Nephron progenitor cell (in vitro differentiated cells): ENCODE data around the gene JMJD1C.
A peak's percentile ranks its signal among the peaks of the same experiment; 100 is the strongest.

Experiments used
- DNase-seq: peaks from one replicate; pipeline ENCODE4 v3.0.0; 2021
- H3K27ac Mint-ChIP-seq: 2 replicates; pipeline ENCODE4 v1.8.0; 2021; ENCODE audit warnings: mild to moderate bottlenecking, moderate library complexity, mixed read lengths
- H3K27me3 Mint-ChIP-seq: 2 replicates; pipeline ENCODE4 v1.8.0; 2021; ENCODE audit warnings: mild to moderate bottlenecking, low read depth, mixed read lengths; ENCODE audit not compliant: poor library complexity
- H3K36me3 Mint-ChIP-seq: 2 replicates; pipeline ENCODE4 v1.8.0; 2021; ENCODE audit warnings: low read depth, mixed read lengths
- H3K4me1 Mint-ChIP-seq: 2 replicates; pipeline ENCODE4 v1.8.0; 2021; ENCODE audit warnings: mixed read lengths
- H3K4me3 Mint-ChIP-seq: 2 replicates; pipeline ENCODE4 v1.8.0; 2021; ENCODE audit warnings: mild to moderate bottlenecking, moderate library complexity, mixed read lengths
- H3K9me3 Mint-ChIP-seq: 2 replicates; pipeline ENCODE4 v1.8.0; 2021; ENCODE audit warnings: mild to moderate bottlenecking, moderate library complexity, mixed read lengths
- TF ChIP-seq, protein P1 (sequence below): fragments of 200-600 bp; sonication (generic); IDR thresholded peaks from 2 replicates; pipeline ENCODE4 v1.5.0; 2021; ENCODE audit warnings: antibody characterized with exemption

JMJD1C gene

DNA sequence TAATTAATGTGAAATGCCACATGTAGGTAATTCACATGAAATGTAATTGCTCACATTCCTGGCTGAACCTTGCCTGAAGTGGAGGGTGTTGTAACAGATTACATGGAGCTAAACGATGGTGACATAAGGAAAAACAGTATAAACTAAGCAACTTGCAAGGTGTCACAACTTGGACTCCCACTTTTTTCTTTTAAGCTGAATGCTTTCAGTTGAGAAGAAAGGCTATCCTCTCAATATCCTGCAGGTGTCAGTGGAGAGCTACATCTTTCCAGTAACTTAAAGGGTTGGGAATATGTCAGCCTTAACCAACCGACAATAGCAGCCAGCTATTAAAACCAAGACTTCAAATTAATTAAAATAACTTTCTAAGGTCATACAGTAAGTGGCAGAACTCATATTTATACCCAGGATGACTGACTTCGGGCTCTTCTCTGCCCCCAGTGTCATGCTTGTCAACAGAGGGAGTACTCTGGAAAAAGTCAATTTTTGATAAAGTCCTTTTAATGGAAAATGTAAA, 299.0 kb downstream of the JMJD1C start:
- Mint-ChIP-seq H3K36me3 (peaks cover 33% of the 10 kb centered on the region), H3K4me1 (peaks cover 7% of the 10 kb centered on the region), H3K4me3 (no peak overlapping the region), H3K9me3 (no peaks in the 10 kb centered on the region), H3K27ac (no peak overlapping the region), H3K27me3 (no peaks in the 10 kb centered on the region)
- peak; percentile 20 for DNase-seq
- TF ChIP-seq, protein P1, sequence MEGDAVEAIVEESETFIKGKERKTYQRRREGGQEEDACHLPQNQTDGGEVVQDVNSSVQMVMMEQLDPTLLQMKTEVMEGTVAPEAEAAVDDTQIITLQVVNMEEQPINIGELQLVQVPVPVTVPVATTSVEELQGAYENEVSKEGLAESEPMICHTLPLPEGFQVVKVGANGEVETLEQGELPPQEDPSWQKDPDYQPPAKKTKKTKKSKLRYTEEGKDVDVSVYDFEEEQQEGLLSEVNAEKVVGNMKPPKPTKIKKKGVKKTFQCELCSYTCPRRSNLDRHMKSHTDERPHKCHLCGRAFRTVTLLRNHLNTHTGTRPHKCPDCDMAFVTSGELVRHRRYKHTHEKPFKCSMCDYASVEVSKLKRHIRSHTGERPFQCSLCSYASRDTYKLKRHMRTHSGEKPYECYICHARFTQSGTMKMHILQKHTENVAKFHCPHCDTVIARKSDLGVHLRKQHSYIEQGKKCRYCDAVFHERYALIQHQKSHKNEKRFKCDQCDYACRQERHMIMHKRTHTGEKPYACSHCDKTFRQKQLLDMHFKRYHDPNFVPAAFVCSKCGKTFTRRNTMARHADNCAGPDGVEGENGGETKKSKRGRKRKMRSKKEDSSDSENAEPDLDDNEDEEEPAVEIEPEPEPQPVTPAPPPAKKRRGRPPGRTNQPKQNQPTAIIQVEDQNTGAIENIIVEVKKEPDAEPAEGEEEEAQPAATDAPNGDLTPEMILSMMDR, result peak; percentile 74

DNA sequence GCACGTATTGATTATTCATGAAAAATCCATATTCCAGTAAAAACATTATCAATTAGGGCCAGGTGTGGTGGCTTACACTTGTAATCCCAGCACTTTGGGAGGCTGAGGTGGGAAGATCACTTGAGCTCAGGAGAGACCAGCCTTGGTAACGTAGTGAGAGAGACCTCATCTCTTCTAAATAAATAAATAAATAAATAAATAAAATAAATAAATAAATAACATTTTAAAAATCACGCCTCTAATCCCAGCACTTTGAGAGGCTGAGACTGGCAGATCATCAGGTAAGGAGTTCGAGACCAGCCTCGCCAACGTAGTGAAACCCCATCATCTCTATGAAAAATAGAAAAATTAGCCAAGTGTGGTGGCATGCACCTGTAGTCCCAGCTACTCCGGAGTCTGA, 300.5 kb downstream of the JMJD1C start:
- Mint-ChIP-seq H3K4me1 (peaks cover 7% of the 10 kb centered on the region), H3K27me3 (no peaks in the 10 kb centered on the region), H3K36me3 (peaks cover 18% of the 10 kb centered on the region), H3K4me3 (no peak overlapping the region), H3K9me3 (no peaks in the 10 kb centered on the region), H3K27ac (no peak overlapping the region)
- TF ChIP-seq, protein P1, result no peak
- DNase-seq, result no peak

DNA sequence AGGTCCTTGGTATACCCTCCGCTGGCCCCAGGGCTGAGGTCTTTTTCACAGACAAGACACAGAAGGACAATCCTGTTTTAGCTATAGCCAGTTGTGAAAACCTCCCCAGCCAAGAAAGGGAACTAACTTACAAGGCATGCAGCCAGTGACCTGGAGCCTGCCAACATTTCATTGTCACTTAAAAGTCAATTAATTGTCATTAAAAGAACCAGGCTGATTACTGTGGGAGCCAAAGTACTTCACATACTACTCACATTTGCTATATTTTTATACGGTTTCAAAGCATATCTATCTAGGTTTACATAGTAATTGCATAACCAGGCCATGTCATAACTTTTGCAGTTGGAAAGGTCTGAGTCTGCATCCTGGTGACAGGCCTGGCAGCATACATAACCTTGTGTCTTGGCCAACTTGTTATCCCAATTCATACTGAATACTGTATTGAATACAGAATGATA, 301.6 kb downstream of the JMJD1C start:
- Mint-ChIP-seq H3K27me3 (no peaks in the 10 kb centered on the region), H3K9me3 (no peaks in the 10 kb centered on the region), H3K4me1 (peaks cover 7% of the 10 kb centered on the region), H3K36me3 (peaks cover 14% of the 10 kb centered on the region), H3K4me3 (no peak overlapping the region), H3K27ac (no peak overlapping the region)
- TF ChIP-seq, protein P1, result no peak
- DNase-seq, result no peak

DNA sequence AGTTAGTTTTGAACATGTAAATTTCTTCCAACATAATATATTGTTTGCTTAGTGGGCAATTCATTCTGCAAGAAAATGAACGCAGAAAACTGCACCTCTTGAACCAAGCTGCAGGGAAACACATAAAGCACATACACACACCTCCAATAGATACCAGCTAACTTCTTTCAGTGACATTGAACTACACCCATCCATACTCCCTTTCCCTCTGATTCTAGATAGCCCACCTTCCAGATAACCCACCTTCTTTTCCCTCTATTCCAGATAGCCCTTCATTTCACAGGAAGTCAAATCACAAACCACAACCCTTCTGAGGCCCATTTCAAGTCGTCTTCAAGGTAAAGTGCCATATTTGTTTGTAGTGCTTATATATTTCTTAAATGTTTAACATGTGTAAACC, 304.2 kb downstream of the JMJD1C start:
- Mint-ChIP-seq H3K27ac (peak overlapping the region; percentile 6), H3K36me3 (peaks cover 6% of the 10 kb centered on the region), H3K9me3 (no peaks in the 10 kb centered on the region), H3K4me1 (peaks cover 7% of the 10 kb centered on the region), H3K4me3 (no peak overlapping the region), H3K27me3 (no peaks in the 10 kb centered on the region)
- TF ChIP-seq, protein P1, result no peak
- DNase-seq, result no peak

DNA sequence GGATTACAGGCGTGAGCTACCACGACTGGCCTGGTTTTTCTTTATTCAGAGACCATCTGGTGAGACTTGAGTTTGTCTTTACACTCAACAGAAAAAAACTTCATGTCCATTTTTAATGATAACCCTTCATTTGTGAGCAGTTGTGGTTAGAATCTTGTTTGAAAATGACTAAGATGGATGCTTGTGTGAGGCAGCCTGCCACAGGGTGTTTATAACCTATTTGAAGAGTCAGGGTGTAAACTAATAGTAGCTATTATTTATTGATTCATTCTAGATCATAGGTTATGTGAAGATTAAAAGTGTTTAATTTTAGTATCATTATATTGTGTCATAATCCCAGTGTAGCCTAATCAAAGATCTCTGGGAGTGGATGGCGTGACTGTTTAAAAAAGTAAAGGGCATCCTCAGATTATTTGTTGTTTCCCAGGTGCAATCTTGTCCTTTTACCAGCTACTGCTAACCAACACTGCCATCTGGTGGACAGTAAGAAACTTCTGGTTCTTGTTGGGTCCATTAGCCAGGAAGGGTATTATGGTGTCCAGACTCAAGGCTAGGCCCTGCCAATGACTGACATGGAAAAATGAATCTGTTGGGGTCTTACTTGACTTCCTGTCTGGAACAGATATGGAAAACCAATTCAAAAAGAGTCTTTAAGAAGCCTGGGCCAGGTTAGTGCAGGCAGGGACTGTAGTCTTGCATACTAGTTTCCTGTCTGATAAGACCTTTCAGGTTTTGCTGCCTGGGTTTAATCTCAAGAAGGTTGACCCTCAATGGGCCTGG, 307.7 kb downstream of the JMJD1C start:
- no peak overlapping the region for H3K27ac Mint-ChIP-seq

More for the DNA sequence above, 307.7 kb downstream of the JMJD1C start:
- no peaks in the 10 kb centered on the region for H3K27me3 Mint-ChIP-seq
- peak; percentile 45 for DNase-seq
- no peak overlapping the region for H3K4me3 Mint-ChIP-seq
- H3K4me1 Mint-ChIP-seq, result no peaks in the 10 kb centered on the region
- H3K9me3 Mint-ChIP-seq, result no peaks in the 10 kb centered on the region
- TF ChIP-seq, protein P1, result peak; percentile 73
- peaks cover 24% of the 10 kb centered on the region for H3K36me3 Mint-ChIP-seq
